Suprapubic skin (tissue), 4 donors: ENCODE results near the gene BRINP3.

Experiments used
- EP300 ChIP-seq: sonication (generic); formaldehyde crosslinking; IDR thresholded peaks from one replicate; pipeline ENCODE4 v1.6.1; 2017; ENCODE audit warnings: antibody characterized with exemption
- POLR2A ChIP-seq, 2 donors: fragments of 450-650 bp; IDR thresholded peaks; one replicate each; pipeline ENCODE4 v1.6.1; 2017; ENCODE audit warnings: antibody characterized with exemption in 2 of 2, mild to moderate bottlenecking in 2 of 2, moderate library complexity in 2 of 2
- POLR2AphosphoS5 ChIP-seq, 3 donors: sonication (generic); formaldehyde crosslinking; IDR thresholded peaks; one replicate each; pipeline ENCODE4 v1.6.1; 2017; ENCODE audit warnings: antibody characterized with exemption in 3 of 3
- TF ChIP-seq, protein P1 (sequence below), 2 donors: fragments of 200-600 bp in 1 of 2; fragments of 450-650 bp in 1 of 2; sonication (generic) in 1 of 2; IDR thresholded peaks; one replicate each; pipeline ENCODE4 v1.5.1; 2016 to 2019; ENCODE audit warnings: antibody characterized with exemption in 2 of 2, mild to moderate bottlenecking in 1 of 2, moderate library complexity in 1 of 2

- TF ChIP-seq, protein P1, sequence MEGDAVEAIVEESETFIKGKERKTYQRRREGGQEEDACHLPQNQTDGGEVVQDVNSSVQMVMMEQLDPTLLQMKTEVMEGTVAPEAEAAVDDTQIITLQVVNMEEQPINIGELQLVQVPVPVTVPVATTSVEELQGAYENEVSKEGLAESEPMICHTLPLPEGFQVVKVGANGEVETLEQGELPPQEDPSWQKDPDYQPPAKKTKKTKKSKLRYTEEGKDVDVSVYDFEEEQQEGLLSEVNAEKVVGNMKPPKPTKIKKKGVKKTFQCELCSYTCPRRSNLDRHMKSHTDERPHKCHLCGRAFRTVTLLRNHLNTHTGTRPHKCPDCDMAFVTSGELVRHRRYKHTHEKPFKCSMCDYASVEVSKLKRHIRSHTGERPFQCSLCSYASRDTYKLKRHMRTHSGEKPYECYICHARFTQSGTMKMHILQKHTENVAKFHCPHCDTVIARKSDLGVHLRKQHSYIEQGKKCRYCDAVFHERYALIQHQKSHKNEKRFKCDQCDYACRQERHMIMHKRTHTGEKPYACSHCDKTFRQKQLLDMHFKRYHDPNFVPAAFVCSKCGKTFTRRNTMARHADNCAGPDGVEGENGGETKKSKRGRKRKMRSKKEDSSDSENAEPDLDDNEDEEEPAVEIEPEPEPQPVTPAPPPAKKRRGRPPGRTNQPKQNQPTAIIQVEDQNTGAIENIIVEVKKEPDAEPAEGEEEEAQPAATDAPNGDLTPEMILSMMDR (IDR thresholded peaks at IDR 0.05), result no peak
- TF ChIP-seq POLR2A (IDR thresholded peaks at IDR 0.05) (no peak), POLR2AphosphoS5 (IDR thresholded peaks at IDR 0.05) (no peak), EP300 (no peak)
Observed at GRCh38 chr1:190159146-190159545, 318.5 kb downstream of the BRINP3 start.
